GM21447 (cell line): ENCODE measurements around the gene TMEM208.
A peak's percentile ranks its signal among the peaks of the same experiment; 100 is the strongest.

Source experiments
- ATAC-seq: cut with Tn5 transposase; IDR thresholded peaks from one replicate; pipeline ENCODE4 v1.9.1; 2021; ENCODE audit not compliant: unreplicated experiment

TMEM208 gene

DNA sequence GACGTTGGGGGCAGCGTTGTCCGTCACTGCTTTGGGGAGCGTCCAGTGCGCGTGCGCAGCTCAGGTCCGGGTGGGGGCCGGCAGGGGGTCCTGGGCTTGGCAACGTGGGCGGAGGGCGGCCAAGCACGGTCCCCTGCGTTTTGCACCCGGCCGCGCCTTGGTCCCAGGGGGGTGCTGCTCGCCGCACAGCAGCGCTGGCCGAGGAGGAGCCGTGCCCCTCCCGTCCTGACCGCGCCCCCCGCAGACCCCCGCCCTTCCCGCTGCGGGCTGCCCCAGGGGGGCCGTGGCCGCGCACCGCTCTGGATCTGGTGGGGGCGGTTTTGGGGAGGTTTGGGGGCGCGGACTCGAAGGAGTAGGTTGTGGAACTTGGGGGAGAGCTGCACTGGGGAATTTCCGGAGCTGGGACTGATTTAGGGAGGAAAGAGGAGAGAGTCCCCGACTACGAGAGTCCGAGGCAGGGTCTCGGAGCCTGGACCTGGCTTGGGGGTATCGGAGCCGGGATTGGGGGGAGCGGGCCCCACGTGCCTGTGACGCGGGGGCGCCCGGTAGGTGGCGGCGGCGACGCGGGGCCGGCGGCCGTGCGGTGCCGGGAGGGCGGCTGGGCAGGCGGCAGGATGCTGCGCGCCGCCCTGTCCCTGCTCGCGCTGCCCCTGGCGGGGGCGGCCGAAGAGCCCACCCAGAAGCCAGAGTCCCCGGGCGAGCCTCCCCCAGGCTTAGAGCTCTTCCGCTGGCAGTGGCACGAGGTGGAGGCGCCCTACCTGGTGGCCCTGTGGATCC is 21.7 kb downstream of the TMEM208 start, which contains the start of gene SLC9A5:
SLC9A5 (plus strand) TSS at position 579 of the 777 bp plus-strand sequence; CDS start at position 615, 36 bp downstream.
- no peak for ATAC-seq

- no peak for ATAC-seq
These were observed 22.5 kb downstream of the TMEM208 start for GRCh38 chr16:67249178-67250044.

GRCh38 chr16:67250045-67250327 is 23.1 kb downstream of the TMEM208 start:
- ATAC-seq, result no peak

DNA sequence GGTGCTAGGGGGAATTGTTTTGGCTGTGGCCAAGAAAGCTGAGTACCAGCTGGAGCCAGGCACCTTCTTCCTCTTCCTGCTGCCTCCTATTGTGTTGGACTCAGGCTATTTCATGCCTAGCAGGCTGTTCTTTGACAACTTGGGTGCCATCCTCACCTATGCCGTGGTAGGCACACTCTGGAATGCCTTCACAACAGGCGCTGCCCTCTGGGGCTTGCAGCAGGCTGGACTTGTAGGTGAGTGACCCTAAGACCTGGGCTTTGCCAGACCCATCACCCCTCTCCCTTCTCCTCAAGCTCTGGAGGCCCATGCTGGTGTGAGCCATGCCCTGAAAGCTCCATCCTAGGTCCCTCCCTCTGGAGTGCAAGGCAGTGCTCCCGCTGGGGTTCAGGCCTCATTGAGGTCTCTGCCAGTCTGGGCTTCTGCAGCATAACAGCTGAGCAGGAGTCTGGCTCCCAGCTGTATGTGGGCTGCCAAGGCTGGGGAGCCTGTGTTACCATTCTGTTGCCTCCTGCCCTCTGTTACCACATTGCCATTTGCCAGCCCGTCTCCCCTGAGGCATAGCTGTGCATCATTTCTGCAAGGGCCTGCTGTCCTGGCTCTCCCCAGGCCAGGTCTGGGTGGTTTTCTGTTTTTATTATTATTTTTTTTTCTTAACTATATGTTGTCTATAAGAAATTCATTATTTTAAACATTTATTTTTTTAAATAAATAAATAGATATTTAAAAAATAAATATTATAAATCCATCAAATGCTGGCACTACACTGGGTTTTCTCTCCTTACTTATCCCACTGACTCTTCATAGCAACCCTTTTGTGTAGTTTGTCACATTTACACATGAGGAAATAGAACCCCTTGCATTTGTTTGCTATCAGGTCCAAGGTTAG is 25.9 kb downstream of the TMEM208 start:
- no peak for ATAC-seq

GRCh38 chr16:67254801-67255552 is 28.0 kb downstream of the TMEM208 start:
- ATAC-seq, result no peak

GRCh38 chr16:67255553-67256221 is 28.8 kb downstream of the TMEM208 start:
- ATAC-seq, result no peak

DNA sequence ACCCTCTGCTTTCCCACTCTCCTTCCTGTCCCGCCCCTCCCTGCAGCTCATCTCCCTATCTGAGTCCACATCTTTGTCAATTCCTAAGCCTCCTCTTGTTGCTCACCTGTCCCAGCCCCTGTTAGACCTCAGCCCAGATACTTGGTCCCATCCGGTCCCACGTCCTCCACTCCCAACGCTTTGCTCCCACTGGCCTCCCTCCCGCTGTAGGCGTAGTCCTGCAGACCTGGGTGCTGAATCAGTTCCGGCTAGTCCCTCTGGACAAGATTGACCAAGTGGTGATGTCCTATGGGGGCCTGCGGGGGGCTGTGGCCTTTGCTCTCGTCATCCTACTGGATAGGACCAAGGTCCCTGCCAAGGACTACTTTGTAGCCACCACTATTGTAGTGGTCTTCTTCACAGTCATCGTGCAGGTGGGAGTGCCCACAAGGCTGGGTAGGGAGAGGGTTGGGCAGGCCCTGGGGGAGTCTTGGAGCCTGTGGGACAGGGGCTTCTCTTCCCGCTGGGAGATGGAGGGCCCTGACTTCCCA is 29.8 kb downstream of the TMEM208 start:
- ATAC-seq, result no peak

- no peak for ATAC-seq
These were observed 30.7 kb downstream of the TMEM208 start for GRCh38 chr16:67257486-67258160.

GRCh38 chr16:67258161-67258835 is 31.4 kb downstream of the TMEM208 start:
- no peak for ATAC-seq

DNA sequence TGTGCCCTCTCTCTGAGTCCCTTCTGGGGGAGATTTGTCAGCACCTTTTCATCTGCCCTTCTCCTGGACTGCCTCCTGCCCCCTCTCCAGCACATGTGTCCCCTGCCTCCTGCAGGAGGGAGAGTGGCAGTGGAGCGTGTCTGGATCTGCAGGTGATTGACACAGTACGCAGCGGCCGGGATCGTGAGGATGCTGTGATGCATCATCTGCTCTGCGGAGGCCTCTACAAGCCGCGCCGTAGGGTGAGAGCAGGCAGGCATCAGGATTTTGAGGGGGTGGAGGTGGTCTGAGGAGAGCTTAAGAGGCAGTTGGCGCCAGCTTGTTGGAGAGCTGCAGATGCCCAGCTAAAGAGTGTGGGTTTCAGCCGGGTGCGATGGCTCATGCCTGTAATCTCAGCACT is 32.8 kb downstream of the TMEM208 start:
- no peak for ATAC-seq

GRCh38 chr16:67260426-67261063 is 33.6 kb downstream of the TMEM208 start:
- peak; percentile 53 for ATAC-seq

DNA sequence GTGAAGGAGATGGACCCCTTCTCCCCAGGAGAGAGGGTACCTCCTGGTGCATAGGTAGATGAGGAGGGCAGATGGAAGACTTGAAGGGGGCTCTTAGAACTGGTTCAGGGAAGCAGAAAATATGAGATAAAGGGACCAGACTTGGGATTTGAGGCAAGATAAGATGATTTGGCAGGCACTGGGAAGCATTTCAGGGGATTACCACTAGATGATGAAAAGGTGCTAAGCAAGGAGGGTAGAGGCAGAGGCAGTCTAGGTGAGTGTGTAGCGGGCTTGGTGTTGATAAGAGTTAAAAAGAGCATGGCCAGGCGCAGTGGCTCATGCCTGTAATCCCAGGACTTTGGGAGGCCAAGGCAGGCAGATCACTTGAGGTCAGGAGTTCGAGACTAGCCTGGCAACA is 36.3 kb downstream of the TMEM208 start:
- no peak for ATAC-seq

DNA sequence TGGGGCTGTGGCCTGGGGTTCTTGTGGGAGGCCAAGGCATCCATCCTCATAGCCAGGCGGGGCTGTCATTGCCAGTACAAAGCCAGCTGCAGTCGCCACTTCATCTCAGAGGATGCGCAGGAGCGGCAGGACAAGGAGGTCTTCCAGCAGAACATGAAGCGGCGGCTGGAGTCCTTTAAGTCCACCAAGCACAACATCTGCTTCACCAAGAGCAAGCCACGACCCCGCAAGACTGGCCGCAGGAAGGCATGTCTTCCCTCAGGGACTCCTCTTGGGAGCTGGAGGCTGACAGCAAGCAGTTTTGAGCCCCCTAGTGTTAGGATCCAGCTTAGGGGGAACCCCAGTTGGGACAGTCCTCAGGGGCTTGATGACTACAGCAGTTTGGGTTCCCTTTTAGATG is 37.3 kb downstream of the TMEM208 start:
- ATAC-seq, result no peak

DNA sequence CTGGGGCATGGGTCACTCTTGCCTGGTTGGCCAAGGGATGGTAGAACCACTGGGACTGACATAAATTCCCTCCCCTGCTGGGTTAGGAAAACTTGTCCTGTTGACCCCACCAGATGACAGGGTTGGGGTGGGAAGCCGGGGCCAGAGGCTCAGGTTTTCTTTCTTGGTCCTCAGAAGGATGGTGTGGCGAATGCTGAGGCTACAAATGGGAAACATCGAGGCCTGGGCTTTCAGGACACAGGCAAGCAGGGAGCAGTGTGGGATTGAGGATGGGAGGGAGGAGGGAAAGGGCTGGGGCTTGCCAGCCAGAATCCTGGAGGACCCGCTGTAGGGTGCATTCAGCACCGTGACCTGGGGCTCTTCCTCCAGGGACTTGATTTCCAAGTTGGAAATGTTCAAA is 37.9 kb downstream of the TMEM208 start:
- no peak for ATAC-seq

GRCh38 chr16:67265834-67266233 is 38.9 kb downstream of the TMEM208 start:
- ATAC-seq, result no peak

GRCh38 chr16:67268136-67268579 is 41.2 kb downstream of the TMEM208 start:
- no peak for ATAC-seq

GRCh38 chr16:67269766-67270165 is 42.8 kb downstream of the TMEM208 start:
- no peak for ATAC-seq

GRCh38 chr16:67270931-67271338 is 44.0 kb downstream of the TMEM208 start:
- ATAC-seq, result no peak
